Liver (tissue), 9 donors: ENCODE results near the gene SLC5A6. TPM values are rescaled to one million over a fixed set of nuclear protein-coding genes. Genes with fewer than 3 reads are reported as not detected.
A peak's percentile ranks its signal among the peaks of the same experiment; 100 is the strongest.

Source experiments
- DNase-seq: peaks from one replicate; pipeline ENCODE4 v3.0.0-alpha.2; 2017; ENCODE audit warnings: low spot score
- H3K27ac ChIP-seq, 2 donors: one replicate each; pipeline ENCODE4 v1.7.0; 2013; ENCODE audit warnings: inconsistent platforms in 2 of 2, low read length in 2 of 2, control low read depth in 1 of 2, low read depth in 1 of 2, mild to moderate bottlenecking in 1 of 2
- H3K27me3 ChIP-seq, 4 donors: one replicate each; pipeline versions ENCODE4 v1.6.1 to v1.7.0; 2013; ENCODE audit warnings: low read length in 3 of 4, inconsistent platforms in 1 of 4, mild to moderate bottlenecking in 1 of 4, moderate library complexity in 1 of 4; ENCODE audit not compliant: control insufficient read depth in 4 of 4, insufficient read depth in 4 of 4
- H3K36me3 ChIP-seq, 4 donors: one replicate each; pipeline versions ENCODE4 v1.6.1 to v1.7.0; 2013; ENCODE audit warnings: low read length in 3 of 4, mild to moderate bottlenecking in 3 of 4, low read depth in 1 of 4, moderate library complexity in 1 of 4; ENCODE audit not compliant: control insufficient read depth in 4 of 4, insufficient read depth in 3 of 4
- H3K4me1 ChIP-seq, 4 donors: one replicate each; pipeline versions ENCODE4 v1.6.1 to v1.7.0; 2013; ENCODE audit warnings: low read length in 3 of 4, mild to moderate bottlenecking in 3 of 4, moderate library complexity in 1 of 4; ENCODE audit not compliant: control insufficient read depth in 4 of 4, insufficient read depth in 4 of 4
- H3K4me3 ChIP-seq, 3 donors: one replicate each; pipeline versions ENCODE4 v1.6.1 to v1.7.0; 2013; ENCODE audit warnings: low read length in 3 of 3, control low read depth in 1 of 3, low read depth in 1 of 3, mild to moderate bottlenecking in 1 of 3
- H3K9ac ChIP-seq, 2 donors: one replicate each; pipeline ENCODE4 v1.7.0; 2013; ENCODE audit warnings: low read length in 2 of 2, mild to moderate bottlenecking in 2 of 2, moderate library complexity in 2 of 2, control low read depth in 1 of 2, low read depth in 1 of 2
- H3K9me3 ChIP-seq, 4 donors: one replicate each; pipeline versions ENCODE4 v1.6.1 to v1.7.0; 2013; ENCODE audit warnings: low read length in 3 of 4; ENCODE audit not compliant: control insufficient read depth in 4 of 4
- ATF3 ChIP-seq: IDR thresholded peaks from 2 replicates; pipeline ENCODE4 v1.6.1; 2016; ENCODE audit warnings: antibody characterized with exemption
- EGR1 ChIP-seq, 2 donors: IDR thresholded peaks; 2 replicates each; pipeline ENCODE4 v1.6.1; 2016 to 2018; ENCODE audit warnings: antibody characterized with exemption in 2 of 2, low read depth in 2 of 2
- FOXA1 ChIP-seq: IDR thresholded peaks from 2 replicates; pipeline ENCODE4 v1.6.1; 2016; ENCODE audit warnings: antibody characterized with exemption
- FOXA2 ChIP-seq: IDR thresholded peaks from 2 replicates; pipeline ENCODE4 v1.6.1; 2016; ENCODE audit warnings: antibody characterized with exemption
- GABPA ChIP-seq, 2 donors: IDR thresholded peaks in 1 of 2; conservative IDR thresholded peaks in 1 of 2; 2 replicates each; pipeline ENCODE4 v1.6.1; 2016; ENCODE audit warnings: antibody characterized with exemption in 2 of 2, mild to moderate bottlenecking in 1 of 2, moderate library complexity in 1 of 2
- HNF4G ChIP-seq: IDR thresholded peaks from 2 replicates; pipeline ENCODE4 v1.6.1; 2016; ENCODE audit warnings: antibody characterized with exemption
- JUND ChIP-seq, 2 donors: IDR thresholded peaks; 2 replicates each; pipeline ENCODE4 v1.6.1; 2016; ENCODE audit warnings: antibody characterized with exemption in 2 of 2
- MAX ChIP-seq: IDR thresholded peaks from 2 replicates; pipeline ENCODE4 v1.6.1; 2016; ENCODE audit warnings: antibody characterized with exemption
- NR2F2 ChIP-seq: IDR thresholded peaks from 2 replicates; pipeline ENCODE4 v1.6.1; 2016; ENCODE audit warnings: antibody characterized with exemption
- RAD21 ChIP-seq, 2 donors: IDR thresholded peaks; 2 replicates each; pipeline ENCODE4 v1.6.1; 2016; ENCODE audit warnings: antibody characterized with exemption in 2 of 2, mild to moderate bottlenecking in 2 of 2
- RXRA ChIP-seq, 2 donors: IDR thresholded peaks; 2 replicates each; pipeline ENCODE4 v1.6.1; 2017 to 2018; ENCODE audit warnings: antibody characterized with exemption in 2 of 2, mild to moderate bottlenecking in 1 of 2
- YY1 ChIP-seq: IDR thresholded peaks from 2 replicates; pipeline ENCODE4 v1.6.1; 2016; ENCODE audit warnings: antibody characterized with exemption, mild to moderate bottlenecking
- WGBS: extraction: QIAGEN DNeasy Blood & Tissue Kit; methylation state at CpG from one replicate; pipeline ENCODE4 v1.1.7; 2013; 5-methylcytosine and 5-hydroxymethylcytosine counted together
- polyA plus RNA-seq, 2 donors: library from polyadenylated mRNA; stranded (reverse) in 1 of 2; unstranded in 1 of 2; fragments of 200-250 nt in 1 of 2; fragments of >200 nt in 1 of 2; fragmentation: Nextera tagmentation in 1 of 2; extraction: Ambion mirVana in 1 of 2; gene quantifications; one replicate each; pipeline versions ENCODE4 v1.2.1 to v1.2.3, GENCODE V29; 2013 to 2015
- total RNA-seq, 2 donors: library from RNA; depleted of rRNA; stranded (reverse); fragments of >200 nt; gene quantifications; one replicate each; pipeline ENCODE4 v1.2.3, GENCODE V29; 2014
- TF ChIP-seq, protein P1 (sequence below): IDR thresholded peaks from 2 replicates; pipeline ENCODE4 v1.6.1; 2016; ENCODE audit warnings: antibody characterized with exemption, mild to moderate bottlenecking
- TF ChIP-seq, protein P2 (sequence below): IDR thresholded peaks from 2 replicates; pipeline ENCODE4 v1.6.1; 2016; ENCODE audit warnings: antibody characterized with exemption
- donor health status: healthy.
- donor health status: healthy.
- donor health status: healthy.
- donor health status: healthy.
- donor health status: healthy.

Gene SLC5A6
- total and polyA plus RNA-seq, 4 donors = 12.5 to 217 (median 73.0) TPM

DNA sequence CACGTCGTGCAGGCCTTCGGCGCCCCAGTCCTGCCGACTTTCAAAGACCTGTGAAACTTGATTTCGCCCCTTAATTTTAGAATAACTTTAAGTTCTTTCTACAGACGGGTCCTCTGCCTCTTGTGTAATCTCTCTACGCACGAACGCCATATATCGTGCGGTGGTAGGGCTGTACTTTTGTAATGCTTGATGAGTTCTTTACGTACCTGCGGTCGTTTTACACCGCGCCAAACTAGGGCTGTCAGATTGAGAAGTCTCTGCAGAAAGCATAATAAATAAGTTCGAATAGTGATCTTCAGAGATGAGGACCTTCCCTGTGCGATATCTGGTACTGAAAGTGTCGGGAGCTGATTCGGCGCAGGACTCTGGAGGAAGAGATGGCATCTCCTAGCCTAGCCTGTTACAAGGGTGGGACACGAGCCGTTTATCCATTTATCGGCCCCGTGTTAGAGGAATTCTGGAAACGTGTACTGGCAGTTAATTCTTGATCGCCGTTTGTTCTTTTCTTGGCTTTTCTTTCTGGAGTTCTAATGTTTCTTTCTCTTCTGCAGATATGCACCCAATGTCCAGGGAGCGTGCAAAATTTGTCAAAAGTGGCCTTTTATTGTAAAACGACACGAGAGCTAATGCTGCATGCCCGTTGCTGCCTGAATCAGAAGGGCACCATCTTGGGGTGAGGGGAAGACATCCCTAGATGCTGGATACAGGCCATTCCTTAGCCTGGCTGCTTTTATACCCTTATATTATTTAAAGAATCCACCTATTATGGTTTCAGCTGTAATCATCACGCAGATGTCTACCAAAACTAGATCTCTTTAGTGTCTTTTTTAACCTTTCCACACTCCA is 781 bp upstream of the SLC5A6 start:
- WGBS = 8% methylated on average over 34 of the region's 34 CpGs
- no peak for TF ChIP-seq YY1
- peak in 1 of 2 donors; percentile 3 for TF ChIP-seq EGR1 (IDR thresholded peaks at IDR 0.05; ENCODE audit: low read depth in 2 of 2)
- TF ChIP-seq, protein P1, sequence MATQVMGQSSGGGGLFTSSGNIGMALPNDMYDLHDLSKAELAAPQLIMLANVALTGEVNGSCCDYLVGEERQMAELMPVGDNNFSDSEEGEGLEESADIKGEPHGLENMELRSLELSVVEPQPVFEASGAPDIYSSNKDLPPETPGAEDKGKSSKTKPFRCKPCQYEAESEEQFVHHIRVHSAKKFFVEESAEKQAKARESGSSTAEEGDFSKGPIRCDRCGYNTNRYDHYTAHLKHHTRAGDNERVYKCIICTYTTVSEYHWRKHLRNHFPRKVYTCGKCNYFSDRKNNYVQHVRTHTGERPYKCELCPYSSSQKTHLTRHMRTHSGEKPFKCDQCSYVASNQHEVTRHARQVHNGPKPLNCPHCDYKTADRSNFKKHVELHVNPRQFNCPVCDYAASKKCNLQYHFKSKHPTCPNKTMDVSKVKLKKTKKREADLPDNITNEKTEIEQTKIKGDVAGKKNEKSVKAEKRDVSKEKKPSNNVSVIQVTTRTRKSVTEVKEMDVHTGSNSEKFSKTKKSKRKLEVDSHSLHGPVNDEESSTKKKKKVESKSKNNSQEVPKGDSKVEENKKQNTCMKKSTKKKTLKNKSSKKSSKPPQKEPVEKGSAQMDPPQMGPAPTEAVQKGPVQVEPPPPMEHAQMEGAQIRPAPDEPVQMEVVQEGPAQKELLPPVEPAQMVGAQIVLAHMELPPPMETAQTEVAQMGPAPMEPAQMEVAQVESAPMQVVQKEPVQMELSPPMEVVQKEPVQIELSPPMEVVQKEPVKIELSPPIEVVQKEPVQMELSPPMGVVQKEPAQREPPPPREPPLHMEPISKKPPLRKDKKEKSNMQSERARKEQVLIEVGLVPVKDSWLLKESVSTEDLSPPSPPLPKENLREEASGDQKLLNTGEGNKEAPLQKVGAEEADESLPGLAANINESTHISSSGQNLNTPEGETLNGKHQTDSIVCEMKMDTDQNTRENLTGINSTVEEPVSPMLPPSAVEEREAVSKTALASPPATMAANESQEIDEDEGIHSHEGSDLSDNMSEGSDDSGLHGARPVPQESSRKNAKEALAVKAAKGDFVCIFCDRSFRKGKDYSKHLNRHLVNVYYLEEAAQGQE = peak; percentile 8
- no peak for DNase-seq

GRCh38 chr2:27211241-27211942 is 676 bp downstream of the SLC5A6 start:
- peak overlapping the region; percentile 97 to 98 for H3K27ac ChIP-seq
- H3K4me1 ChIP-seq = peaks cover 5 to 17% (median 9%) of the 10 kb centered on the region in 4 donors
- 7% methylated on average over 48 of the region's 48 CpGs for WGBS
- no peak for DNase-seq
- H3K4me3 ChIP-seq = peak overlapping the region; percentile 75 to 96 (median 83)
- no peaks in the 10 kb centered on the region for H3K27me3 ChIP-seq
- TF ChIP-seq JUND (IDR thresholded peaks at IDR 0.05) (no peak), FOXA1 (no peak), RXRA (IDR thresholded peaks at IDR 0.05) (no peak), ATF3 (no peak), EGR1 (IDR thresholded peaks at IDR 0.05; ENCODE audit: low read depth in 2 of 2) (no peak), RAD21 (IDR thresholded peaks at IDR 0.05) (no peak), HNF4G (no peak), FOXA2 (no peak), GABPA (IDR thresholded peaks at IDR 0.05 in 1 of 2, conservative IDR thresholded peaks at IDR 0.05 in 1 of 2) (no peak), MAX (no peak), NR2F2 (no peak), YY1 (no peak)
- TF ChIP-seq, protein P1 = no peak
- TF ChIP-seq, protein P2, sequence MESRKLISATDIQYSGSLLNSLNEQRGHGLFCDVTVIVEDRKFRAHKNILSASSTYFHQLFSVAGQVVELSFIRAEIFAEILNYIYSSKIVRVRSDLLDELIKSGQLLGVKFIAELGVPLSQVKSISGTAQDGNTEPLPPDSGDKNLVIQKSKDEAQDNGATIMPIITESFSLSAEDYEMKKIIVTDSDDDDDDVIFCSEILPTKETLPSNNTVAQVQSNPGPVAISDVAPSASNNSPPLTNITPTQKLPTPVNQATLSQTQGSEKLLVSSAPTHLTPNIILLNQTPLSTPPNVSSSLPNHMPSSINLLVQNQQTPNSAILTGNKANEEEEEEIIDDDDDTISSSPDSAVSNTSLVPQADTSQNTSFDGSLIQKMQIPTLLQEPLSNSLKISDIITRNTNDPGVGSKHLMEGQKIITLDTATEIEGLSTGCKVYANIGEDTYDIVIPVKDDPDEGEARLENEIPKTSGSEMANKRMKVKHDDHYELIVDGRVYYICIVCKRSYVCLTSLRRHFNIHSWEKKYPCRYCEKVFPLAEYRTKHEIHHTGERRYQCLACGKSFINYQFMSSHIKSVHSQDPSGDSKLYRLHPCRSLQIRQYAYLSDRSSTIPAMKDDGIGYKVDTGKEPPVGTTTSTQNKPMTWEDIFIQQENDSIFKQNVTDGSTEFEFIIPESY = no peak
- H3K36me3 ChIP-seq = peaks cover 6 to 30% (median 14%) of the 10 kb centered on the region in 4 donors
- peak overlapping the region; percentile 34 to 51 for H3K9ac ChIP-seq
- no peaks in the 10 kb centered on the region for H3K9me3 ChIP-seq

More for the DNA sequence above, 781 bp upstream of the SLC5A6 start:
- Histone ChIP-seq H3K27ac (peak overlapping the region; percentile 97 to 98), H3K9me3 (no peaks in the 10 kb centered on the region), H3K9ac (peak overlapping the region; percentile 92 to 98), H3K4me1 (peaks cover 5 to 26% (median 13%) of the 10 kb centered on the region in 4 donors), H3K36me3 (peaks cover under 1 to 16% (median 6%) of the 10 kb centered on the region in 4 donors), H3K27me3 (no peaks in the 10 kb centered on the region), H3K4me3 (peak overlapping the region; percentile 75 to 93 (median 83))
